Endometrial microvascular endothelial cells (primary cell): ENCODE data around the gene POM121L2. TPM values are rescaled to one million over a fixed set of nuclear protein-coding genes. Genes with fewer than 3 reads are reported as not detected.

ENCODE experiments used
- in situ Hi-C: cut with HindIII; loops from 2 replicates; pipeline ENCODE4 v1.10.0; 2017; ENCODE audit warnings: low sequenced_read_pairs, low pct_unique_long_range_greater_than_20kb; ENCODE audit errors: inconsistent ontology term
- total RNA-seq: library from RNA; depleted of rRNA; stranded (reverse); fragments of >200 nt; gene quantifications from one replicate; pipeline ENCODE4 v1.2.3, GENCODE V29; 2015; ENCODE audit errors: inconsistent ontology term

POM121L2 gene
- not detected for total RNA-seq

DNA sequence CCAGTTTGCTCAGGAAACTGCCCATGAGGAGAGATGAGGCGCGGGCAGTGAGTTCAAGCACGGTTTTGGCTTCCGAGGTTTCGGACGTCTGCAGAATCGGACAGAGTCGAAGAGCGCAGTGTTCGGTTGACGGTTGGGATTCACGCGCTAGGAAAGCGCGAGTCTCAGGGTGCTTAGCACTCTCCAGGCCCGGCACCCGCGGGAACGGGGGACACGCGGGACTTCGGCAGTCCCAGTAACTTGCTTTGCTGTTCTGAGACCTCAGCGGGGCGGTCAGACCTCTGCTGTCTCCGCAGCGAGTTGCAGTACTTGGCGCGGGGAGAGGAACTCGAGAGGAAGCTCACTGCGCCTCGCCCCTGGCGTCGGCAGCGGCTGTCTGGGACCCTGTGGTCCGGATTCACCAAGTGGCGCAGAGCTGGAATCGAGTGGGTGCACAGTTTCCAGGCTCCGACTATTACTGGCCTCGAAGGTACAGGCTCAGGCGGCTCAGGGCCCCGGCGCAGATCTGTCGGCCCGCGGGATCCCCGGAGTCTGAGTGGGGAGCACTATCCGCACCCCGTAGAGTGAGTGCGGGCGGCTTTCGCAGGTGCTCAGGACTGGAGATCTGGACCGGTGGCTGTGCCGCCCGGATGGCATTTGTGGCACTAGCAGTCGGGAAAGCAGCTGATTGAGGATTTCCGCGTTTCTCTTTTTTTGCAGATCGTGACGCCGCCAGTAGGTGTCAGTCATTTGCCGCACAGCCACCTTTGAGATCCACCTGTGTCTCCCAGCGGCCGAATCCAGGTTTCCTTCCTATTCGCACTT, at the start of gene POM121L2:
TSS of gene POM121L2 (minus strand) at position 128 of the 804 bp plus-strand sequence. CDS start at position 25, 103 bp downstream.
- in situ Hi-C loops, result no loop called here

DNA sequence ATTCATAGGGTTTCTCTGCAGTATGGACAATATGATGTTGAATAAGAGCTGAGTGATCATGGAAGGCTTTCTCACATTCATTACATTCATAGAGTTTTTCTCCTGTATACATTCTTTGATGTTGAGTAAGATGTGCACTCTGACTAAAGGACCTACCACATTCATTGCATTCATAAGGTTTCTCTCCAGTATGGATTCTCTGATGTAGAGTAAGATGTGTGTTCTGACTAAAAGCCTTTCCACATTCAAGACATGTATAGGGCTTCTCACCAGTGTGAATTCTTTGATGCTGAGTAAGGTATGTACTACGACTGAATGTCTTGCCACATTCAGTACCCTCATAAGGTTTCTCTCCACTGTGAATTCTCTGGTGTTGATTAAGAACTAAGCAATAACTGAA, 47.2 kb upstream of the POM121L2 start:
- in situ Hi-C loops, result no loop called here

DNA sequence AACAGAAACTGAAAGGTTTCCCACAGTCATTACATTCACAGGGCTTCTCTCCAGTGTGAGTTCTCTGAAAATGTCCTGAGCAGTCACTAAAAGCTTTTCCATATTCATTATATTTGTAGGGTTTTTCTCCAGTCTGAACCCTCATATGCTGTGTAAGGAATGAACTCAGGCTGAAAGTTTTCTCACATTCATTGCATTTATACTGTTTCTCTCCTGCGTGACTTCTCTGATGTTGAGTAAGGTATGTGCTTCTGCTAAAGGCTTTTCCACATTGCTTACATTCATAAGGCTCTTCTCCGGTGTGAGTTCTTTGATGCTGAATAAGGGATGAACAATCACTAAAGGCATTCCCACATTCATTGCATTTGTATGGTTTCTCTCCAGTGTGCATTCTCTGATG, 46.7 kb upstream of the POM121L2 start:
- in situ Hi-C loops, result no loop called here

DNA sequence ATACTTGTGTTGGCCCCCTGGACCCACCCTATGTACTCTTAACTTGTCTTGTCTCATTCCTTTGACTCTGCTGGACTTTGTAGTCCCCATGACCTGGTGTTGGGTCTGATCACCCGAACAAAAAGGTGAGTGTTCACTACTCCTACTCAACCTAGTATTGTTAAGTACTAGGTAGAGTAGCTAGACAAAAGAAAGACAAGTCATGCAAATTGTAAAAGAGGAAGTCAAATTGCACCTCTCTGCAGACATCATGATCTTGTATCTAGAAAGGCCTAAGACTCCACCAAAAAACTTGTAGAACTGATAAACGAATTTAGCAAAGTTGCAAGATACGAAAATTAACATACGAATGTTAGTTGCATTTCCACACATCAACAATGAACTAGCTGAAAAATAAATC, 40.8 kb upstream of the POM121L2 start:
- in situ Hi-C loops, result no loop called here

DNA sequence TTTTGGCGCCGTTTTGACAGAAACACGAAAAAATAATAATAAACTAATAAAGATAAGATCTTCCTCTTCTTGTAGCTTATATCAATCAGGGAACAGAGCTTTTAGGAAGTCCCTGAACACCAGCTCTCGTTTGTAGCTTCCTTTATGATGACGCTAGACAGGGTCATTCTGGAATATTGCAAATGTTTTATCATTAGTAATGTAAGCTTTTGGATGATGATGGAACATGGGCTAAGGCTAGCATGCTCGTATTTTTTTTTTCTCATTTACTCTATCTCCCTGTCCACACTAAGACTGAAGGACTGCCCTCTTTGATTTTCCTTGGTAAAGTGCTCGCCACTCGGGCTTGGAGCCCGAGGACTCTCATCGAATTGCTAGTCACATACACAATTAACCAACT, 22.1 kb upstream of the POM121L2 start:
- in situ Hi-C loops, result no loop called here

DNA sequence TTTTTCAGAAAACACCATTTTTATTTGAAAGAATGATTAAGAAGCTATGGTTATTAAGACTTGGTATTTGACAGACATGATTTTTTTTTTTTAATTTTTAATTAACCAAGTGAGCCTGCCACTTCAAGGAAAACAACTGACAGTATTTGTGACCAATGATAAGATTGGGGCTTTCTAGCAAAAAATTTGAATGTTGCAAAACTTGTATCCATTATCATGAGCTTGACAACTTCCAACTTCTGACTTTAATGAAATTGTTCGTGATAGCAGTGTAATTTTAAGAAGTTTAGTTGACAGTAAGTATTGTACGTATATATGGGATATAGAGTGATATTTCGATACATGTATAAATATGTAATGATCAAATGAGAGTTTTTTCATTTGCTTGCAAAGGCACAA, 21.6 kb upstream of the POM121L2 start:
- in situ Hi-C loops, result no loop called here

DNA sequence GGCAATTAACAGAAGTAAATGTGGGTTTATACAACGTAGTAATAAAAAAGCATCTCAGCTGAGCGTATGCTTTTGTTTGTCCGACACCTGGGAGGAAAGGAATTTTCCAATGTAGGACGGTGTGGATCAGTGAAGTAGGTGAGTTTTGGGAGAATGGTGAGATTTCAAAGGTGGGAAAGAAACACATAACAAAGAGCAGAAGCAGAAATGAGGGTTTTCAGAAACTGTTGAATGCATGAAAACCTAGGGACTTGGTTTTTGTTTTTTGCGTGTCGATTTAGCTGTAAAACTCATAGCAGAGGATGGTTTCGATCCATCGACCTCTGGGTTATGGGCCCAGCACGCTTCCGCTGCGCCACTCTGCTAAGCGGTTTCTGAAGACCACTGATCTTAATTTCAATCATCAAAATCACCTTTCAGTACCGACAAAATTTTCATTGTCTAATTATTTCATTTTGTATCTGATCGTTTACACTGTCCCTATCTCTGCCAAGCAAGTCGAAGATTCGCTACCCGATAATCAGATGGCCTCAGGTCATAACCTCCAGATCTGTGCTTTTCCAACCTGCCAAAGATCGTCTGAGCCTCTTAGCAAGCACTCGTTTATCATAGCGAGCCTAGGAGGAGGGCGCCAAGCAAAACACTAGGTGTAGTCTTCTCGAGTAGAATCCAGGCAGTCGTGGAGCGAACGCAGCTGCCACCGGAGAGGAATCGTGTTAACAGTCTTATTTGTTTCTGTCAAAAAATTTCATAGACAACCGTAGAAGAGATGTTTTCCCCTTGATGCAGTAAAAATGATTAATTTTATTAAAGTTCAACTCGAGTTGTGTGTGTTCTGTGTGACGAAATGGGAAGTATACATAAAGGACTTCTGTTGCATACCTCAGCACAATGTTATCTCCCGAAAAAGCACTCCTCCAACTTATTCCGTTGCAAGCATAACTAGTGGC, 20.9 kb upstream of the POM121L2 start:
- in situ Hi-C loops, result no loop called here

DNA sequence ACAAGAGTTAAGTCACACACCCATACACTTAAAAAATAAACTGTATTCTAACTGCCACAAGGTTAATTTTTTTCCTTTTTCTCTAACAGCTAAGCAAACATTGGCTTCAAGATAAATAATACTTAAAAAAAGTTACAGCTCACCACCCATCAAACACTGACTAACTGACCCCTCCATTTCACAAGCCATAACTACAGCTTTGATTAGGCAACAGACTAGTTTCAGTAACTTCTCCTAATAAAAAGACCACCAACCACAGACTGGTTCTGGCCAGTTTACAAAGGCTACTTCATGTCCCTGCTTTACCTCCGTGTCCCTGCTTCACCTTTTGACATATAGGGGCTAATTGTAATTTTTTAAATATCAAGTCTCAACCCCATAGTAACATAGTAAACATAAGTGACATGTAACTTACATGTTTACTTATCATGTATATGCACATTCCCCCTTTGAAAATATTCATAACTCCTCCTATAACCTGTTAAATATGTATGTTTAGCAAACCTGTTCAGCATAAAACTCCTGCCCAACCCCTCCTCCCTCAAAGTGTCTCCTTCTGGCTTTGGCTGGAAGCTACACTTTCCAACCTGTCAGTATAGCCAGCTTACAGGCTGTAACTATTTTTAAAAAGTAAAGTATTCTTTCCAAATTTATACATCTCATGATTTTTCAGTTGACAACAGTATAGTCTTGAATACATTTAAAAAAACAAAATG, 15.1 kb upstream of the POM121L2 start:
- in situ Hi-C loops, result no loop called here

DNA sequence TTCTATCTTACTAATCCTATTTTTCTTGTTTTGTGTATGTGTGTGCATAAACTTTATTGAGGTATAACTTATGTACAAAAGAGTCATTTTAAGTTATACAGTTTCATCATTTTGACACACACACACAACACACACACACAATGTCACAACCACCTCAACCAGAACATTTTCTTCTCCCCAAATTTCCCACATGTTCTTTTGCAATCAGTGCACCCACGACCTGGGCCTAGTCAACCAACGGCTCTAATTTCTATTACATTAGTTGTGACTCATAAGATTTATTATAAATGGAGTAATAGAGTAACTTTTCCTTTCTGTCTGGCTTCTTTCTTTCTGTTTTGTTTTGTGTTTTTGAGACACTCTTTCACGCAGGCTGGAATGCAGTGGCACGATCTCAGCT, 9.8 kb upstream of the POM121L2 start:
- in situ Hi-C loops, result no loop called here

DNA sequence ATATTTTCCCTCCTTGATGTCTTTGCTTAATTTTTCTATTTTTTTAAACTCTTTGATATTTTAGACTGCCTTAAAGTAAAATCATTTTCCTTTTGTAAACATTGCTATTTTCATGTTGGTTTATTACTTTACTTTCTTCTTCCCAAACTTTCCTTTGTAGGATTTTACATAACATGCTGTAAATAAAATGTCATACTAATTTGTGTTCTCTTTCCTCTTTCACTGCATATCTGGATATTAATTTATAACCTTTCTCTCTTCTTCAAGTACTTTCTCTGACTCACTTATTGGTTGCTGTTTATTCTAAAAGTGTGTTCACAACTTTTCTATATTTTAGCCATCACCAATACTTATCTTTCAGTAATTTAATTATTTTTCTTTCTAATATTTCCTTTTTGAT, 9.3 kb upstream of the POM121L2 start:
- in situ Hi-C loops, result no loop called here

DNA sequence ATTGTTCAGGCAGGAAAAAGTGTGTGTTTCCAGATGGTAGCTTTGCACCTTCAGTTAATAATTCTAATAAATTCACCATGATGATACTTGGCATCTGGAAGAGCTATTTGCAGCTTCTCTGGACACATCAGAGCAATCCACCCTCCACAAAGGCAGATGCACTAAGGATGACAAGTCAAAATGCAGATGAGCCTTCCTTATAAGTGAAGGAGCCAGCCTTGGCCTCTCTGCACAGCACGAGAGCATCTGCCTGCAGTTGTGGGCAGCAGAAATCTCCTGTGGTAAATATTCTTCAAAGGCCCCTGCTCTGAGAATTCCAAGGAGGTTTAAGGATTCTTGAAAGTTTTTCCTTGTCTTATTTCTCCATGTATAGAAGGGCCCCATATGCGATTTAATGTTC, 6.9 kb upstream of the POM121L2 start:
- in situ Hi-C loops, result no loop called here

DNA sequence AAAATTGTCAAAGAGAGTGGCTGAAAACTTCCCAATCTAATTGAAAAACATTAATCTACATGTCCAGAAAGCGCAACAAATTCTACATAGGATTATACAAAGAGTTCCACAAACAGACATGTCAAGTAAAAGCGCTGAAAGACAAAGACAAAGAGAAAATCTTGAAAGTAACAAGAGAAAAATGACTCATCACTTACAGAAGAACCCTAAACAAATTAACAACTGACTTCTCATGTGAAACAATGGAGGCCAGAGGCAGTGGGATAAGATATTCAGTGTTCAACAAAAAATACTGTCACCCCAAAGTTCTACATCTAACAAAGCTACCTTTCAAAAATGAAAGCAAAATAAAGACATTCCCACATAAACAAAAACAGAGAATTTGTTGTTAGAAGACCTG, 2.0 kb upstream of the POM121L2 start:
- in situ Hi-C loops, result no loop called here

DNA sequence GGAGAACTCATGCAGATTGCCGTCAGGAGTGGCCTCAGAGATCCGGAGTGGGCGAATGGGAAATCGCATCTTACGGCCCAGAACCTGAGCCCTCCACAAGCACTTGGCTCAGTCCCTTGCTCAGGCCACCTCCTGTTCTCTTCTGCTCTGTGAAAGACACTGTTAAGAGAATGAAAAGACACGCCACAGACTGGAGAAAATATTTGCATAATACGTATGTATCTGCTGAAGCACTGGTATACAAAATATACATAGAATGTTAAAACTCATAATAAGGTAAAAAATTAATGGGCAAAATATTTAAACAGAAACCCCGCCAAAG, 838 bp upstream of the POM121L2 start:
- in situ Hi-C loops, result no loop called here

DNA sequence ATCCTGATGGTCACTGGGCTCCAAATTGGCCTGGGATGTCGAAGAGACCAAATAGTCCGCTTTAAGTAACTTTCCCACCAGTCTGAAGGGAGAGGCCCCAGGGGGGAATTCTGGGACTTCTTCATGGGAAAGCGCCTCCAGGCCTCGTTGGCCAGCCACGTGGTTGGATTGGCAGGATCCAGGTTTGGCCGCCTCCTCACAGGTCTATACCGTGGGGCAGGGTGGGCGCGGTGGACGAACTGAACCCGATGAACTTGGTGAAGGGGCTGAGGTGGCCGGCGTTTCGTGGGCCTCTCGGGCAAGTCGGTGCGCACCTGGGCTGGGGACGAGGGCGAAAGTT, 297 bp downstream of the POM121L2 start:
- in situ Hi-C loops, result no loop called here

DNA sequence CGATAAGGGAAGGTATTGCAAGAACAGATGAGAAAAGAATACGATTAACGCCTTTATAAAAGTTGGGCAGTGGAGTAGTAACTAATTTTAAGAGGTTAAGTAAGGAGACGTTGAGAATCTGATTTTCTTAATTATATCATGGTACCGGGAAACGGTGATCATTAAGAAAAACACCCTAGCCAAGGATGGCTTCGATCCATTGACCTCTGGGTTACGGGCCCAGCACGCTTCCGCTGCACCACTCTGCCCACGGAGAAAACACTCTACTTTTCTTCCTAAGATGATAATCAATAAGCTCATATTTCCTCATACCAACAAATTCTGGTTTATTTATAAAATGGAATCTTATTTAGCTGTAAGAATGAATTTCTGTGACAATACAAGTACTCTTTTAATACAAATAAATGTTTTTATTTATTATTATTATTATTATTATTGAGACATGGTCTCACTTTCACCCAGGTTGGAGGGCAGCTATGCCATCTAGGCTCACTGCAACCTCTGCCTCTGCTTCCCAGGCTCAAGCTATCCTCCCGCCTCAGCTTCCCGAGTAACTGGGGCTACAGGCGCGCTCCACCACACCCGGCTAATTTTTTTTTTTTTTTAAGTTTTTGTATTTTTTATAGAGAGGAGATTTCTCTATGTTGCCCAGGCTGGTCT, 8.3 kb downstream of the POM121L2 start:
- in situ Hi-C loops, result no loop called here

DNA sequence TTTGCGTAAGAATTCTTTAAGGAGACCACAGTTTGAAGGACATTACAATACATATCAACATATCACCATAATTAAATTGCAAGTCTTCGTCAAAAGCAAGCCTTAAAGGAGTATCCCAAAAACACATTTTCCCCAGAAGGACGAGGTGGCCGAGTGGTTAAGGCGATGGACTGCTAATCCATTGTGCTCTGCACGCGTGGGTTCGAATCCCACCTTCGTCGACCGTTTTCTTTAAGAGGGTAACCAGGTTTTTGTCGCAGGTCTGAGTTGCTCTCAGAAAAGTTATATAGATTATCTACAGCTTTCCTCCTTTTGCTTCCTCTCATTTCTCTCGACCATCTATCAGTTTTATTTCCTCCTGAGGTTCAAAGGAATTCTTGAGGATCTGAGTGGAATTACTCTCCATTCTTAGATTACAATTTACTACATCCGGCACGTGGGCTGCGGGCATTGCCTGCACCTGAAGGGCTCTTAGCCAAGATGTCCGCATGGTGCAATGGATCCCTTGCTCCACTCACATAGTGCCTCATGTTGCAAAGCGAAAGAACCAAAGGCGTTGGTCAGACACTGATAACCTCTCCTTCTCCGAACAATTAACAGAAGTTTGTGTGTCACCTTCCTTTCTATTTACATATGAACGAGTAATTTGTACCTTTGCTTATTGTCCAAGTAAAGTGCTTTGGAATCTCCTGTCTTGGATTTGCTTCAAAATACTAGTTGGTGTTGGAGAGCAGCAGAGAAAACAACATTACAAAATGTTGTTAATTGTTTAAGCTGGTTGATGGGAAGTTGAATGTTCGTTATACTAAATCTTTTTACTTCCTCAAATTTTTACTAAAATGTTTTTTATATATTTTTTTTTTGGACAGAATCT, 14.0 kb downstream of the POM121L2 start:
- in situ Hi-C loops, result no loop called here

DNA sequence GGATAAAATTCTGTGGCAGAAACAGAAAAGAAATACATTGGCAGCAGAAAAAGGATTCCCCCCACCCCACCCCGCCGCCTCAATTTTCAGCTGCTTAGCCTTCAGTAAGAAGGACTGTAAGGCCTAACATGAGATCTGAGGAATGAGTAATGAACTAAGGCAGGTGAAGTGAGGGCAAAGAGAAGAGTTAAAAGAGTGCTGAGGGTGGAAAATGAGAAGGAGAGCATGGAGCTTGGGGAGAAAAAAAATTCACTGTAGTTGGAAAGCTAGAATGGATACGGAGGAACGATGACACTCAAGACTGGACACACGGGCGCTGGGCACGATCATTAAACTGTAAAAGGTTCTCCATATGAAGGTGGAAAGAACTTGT, 14.6 kb downstream of the POM121L2 start:
- in situ Hi-C loops, result no loop called here

DNA sequence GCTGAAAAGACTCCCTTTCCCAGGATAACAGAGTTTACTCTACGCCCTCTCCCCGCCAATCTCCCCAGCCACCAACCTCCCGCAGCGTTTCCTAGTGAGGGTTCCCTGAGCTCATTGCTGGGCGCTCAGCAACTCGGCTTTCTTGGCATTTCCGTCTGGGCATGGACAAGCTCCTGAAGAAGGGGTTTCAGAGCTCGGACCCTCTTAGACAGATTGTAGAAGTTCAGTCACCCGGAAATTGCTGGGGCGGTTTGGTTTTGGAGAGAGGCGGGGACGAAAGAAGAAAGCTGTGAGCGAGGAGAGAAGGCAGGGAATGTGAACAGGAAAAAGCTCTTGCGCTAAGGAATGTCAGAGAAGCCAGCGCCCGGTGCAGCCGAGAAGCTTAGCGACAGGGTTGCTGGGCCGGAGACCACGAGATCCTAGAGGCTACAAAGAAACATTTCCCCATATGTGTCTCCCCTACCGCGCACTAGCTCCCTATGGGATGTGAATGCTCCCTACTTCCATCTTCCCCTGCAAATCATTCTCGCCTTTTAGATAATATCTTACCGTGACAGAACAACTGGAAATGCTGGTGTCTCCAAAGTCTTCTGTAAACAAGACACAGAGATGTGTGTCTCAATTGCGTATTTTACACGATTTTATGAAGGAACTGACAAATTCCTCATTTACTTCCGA, 15.8 kb downstream of the POM121L2 start:
- in situ Hi-C loops, result no loop called here
